GM23248 (cell line): ENCODE results near the gene WASF2.

Source experiments
- EZH2 ChIP-seq: fragments of 200-600 bp; sonication (generic); IDR thresholded peaks from 2 replicates; pipeline ENCODE4 v1.6.1; 2018; ENCODE audit warnings: antibody characterized with exemption, mild to moderate bottlenecking; ENCODE audit not compliant: insufficient read depth, poor library complexity, severe bottlenecking
- EZH2phosphoT487 ChIP-seq: fragments of 200-600 bp; sonication (generic); IDR thresholded peaks from 2 replicates; pipeline ENCODE4 v1.6.1; 2018; ENCODE audit warnings: antibody characterized with exemption, moderate library complexity, mild to moderate bottlenecking, low read depth; ENCODE audit not compliant: insufficient read depth

- TF ChIP-seq EZH2phosphoT487, result no peak
- TF ChIP-seq EZH2, result no peak
Observed at GRCh38 chr1:27383039-27383605, 106.8 kb downstream of the WASF2 start, which contains the start of gene CD164L2.
